HepG2 (cell line): ENCODE results near the gene CDHR1. TPM values are rescaled to one million over a fixed set of nuclear protein-coding genes. Genes with fewer than 3 reads are reported as not detected.

Source experiments
- ATAC-seq: fragments of 200-7000 bp; cut with Tn5 transposase; 3 replicates; pipeline ENCODE4 v1.9.1; 2020; ENCODE audit warnings: mild to moderate bottlenecking, moderate library complexity
- BruUV-seq: library from RNA; stranded (reverse); fragments of 400-500 nt; replicated peaks from 2 replicates; lab custom pipeline; 2021; lab: Mats Ljungman, UMichigan
- CTCF ChIA-PET: fragments of 300-600 bp; formaldehyde crosslinking; extraction: SDS; loops from one replicate; lab custom pipeline; 2021; ENCODE audit warnings: low total read pairs, inconsistent platforms, low intra/inter-chr PET ratio; lab: Yijun Ruan, JAX
- POLR2A ChIA-PET: fragments of 350-600 bp; sonication (Branson Sonifier 250); formaldehyde crosslinking; loops from one replicate; lab custom pipeline; 2020; ENCODE audit warnings: antibody characterized with exemption, inconsistent platforms; lab: Yijun Ruan, JAX
- DNase-seq: peaks from one replicate; pipeline ENCODE4 v3.0.0-alpha.2; 2015; ENCODE audit warnings: low spot score
- FAIRE-seq: peaks from 3 replicates; lab custom pipeline; 2011; peaks lifted over from hg19 to GRCh38; lab: Jason Lieb, UNC
- H2AFZ ChIP-seq: one replicate; pipeline ENCODE4 v1.6.1; 2011; ENCODE audit warnings: low read length, inconsistent platforms
- H3K27ac ChIP-seq: fragments of 300-600 bp; 3 replicates; pipeline ENCODE4 v1.8.0; 2011; ENCODE audit warnings: mixed run types, mild to moderate bottlenecking, mixed read lengths, low read length, inconsistent platforms; ENCODE audit not compliant: insufficient read depth; ENCODE audit errors: extremely low read length
- H3K27me3 ChIP-seq, 2 experiments: fragments of 200-600 bp in 1 of 2; 2 replicates in 1 of 2; 3 replicates in 1 of 2; pipeline versions ENCODE4 v1.6.0 to v1.8.0; 2011; ENCODE audit warnings: low read length in 2 of 2, mild to moderate bottlenecking in 2 of 2, moderate library complexity in 2 of 2, inconsistent platforms in 1 of 2; ENCODE audit not compliant: insufficient read depth in 2 of 2, control insufficient read depth in 1 of 2
- H3K36me3 ChIP-seq, 2 experiments: fragments of 200-600 bp in 1 of 2; replicated peaks in 1 of 2; 2 replicates in 1 of 2; 3 replicates in 1 of 2; pipeline versions ENCODE4 v1.5.1 to v1.8.0; 2011; ENCODE audit warnings: low read length in 2 of 2, inconsistent platforms in 1 of 2; ENCODE audit not compliant: insufficient read depth in 2 of 2, control insufficient read depth in 1 of 2
- H3K4me1 ChIP-seq: 2 replicates; pipeline ENCODE4 v1.5.1; 2012; ENCODE audit warnings: low read length, inconsistent platforms; ENCODE audit not compliant: insufficient read depth
- H3K4me2 ChIP-seq: 2 replicates; pipeline ENCODE4 v1.6.0; 2011; ENCODE audit warnings: low read depth, low read length, inconsistent platforms
- H3K4me3 ChIP-seq, 3 experiments: fragments of 200-600 bp in 1 of 3; sonication (generic), shearing (Covaris generic) in 1 of 3; replicated peaks in 1 of 3; 2 replicates each; pipeline ENCODE4 v1.5.1; 2011 to 2016; ENCODE audit warnings: low read length in 3 of 3, inconsistent platforms in 2 of 3, low read depth in 2 of 3, mild to moderate bottlenecking in 2 of 3, control low read depth in 1 of 3, mixed read lengths in 1 of 3; ENCODE audit not compliant: insufficient read depth in 1 of 3
- H3K79me2 ChIP-seq: one replicate; pipeline ENCODE4 v1.6.1; 2011; ENCODE audit warnings: low read length, inconsistent platforms; ENCODE audit not compliant: insufficient read depth
- H3K9ac ChIP-seq: 2 replicates; pipeline ENCODE4 v1.6.0; 2011; ENCODE audit warnings: mild to moderate bottlenecking, low read depth, low read length, inconsistent platforms; ENCODE audit not compliant: insufficient read depth
- H3K9me3 ChIP-seq: 2 replicates; pipeline ENCODE4 v1.5.1; 2012; ENCODE audit warnings: mild to moderate bottlenecking, low read length
- H4K20me1 ChIP-seq: 2 replicates; pipeline ENCODE4 v1.6.0; 2011; ENCODE audit warnings: inconsistent platforms, mild to moderate bottlenecking, low read length, moderate library complexity; ENCODE audit not compliant: insufficient read depth
- ELK4 ChIP-seq: sonication (generic); formaldehyde crosslinking; IDR thresholded peaks from 2 replicates; pipeline ENCODE4 v1.9.0; 2021; ENCODE audit warnings: missing genetic modification reagents, borderline replicate concordance
- FOSL1 ChIP-seq: sonication (generic); formaldehyde crosslinking; IDR thresholded peaks from 2 replicates; pipeline ENCODE4 v1.9.0; 2021; ENCODE audit warnings: missing genetic modification reagents, borderline replicate concordance
- FOXC1 ChIP-seq: sonication (generic); formaldehyde crosslinking; IDR thresholded peaks from 2 replicates; pipeline ENCODE4 v1.8.0; 2022; ENCODE audit warnings: mild to moderate bottlenecking, missing genetic modification reagents, borderline replicate concordance
- GABPB1 ChIP-seq: IDR thresholded peaks from 2 replicates; pipeline ENCODE4 v1.6.1; 2016; ENCODE audit warnings: mild to moderate bottlenecking, missing genetic modification reagents, moderate library complexity, missing compliant biosample characterization
- HNF4A ChIP-seq: sonication (generic); formaldehyde crosslinking; IDR thresholded peaks from 2 replicates; pipeline ENCODE4 v1.4.0; 2020; ENCODE audit warnings: missing genetic modification reagents
- HNRNPL ChIP-seq: fragments of 200-400 bp; formaldehyde crosslinking; IDR thresholded peaks from 2 replicates; pipeline ENCODE4 v1.6.1; 2017; ENCODE audit warnings: mild to moderate bottlenecking, low read depth, low read length
- IKZF1 ChIP-seq: fragments of 450-650 bp; IDR thresholded peaks from 2 replicates; pipeline ENCODE4 v1.7.1; 2016
- IRX3 ChIP-seq: sonication (generic); formaldehyde crosslinking; IDR thresholded peaks from 2 replicates; pipeline ENCODE4 v1.8.1; 2023; ENCODE audit warnings: mild to moderate bottlenecking, low read depth, missing genetic modification reagents, borderline replicate concordance
- ISX ChIP-seq: sonication (generic); formaldehyde crosslinking; conservative IDR thresholded peaks from 2 replicates; pipeline ENCODE4 v1.5.0; 2020; ENCODE audit warnings: missing genetic modification reagents
- JARID2 ChIP-seq: sonication (generic); formaldehyde crosslinking; IDR thresholded peaks from 2 replicates; pipeline ENCODE4 v1.8.1; 2023; ENCODE audit warnings: missing genetic modification reagents, inconsistent platforms; ENCODE audit not compliant: insufficient replicate concordance
- JUNB ChIP-seq: sonication (generic); formaldehyde crosslinking; IDR thresholded peaks from 2 replicates; pipeline ENCODE4 v1.8.0; 2022; ENCODE audit warnings: missing genetic modification reagents, mild to moderate bottlenecking, borderline replicate concordance
- MED13 ChIP-seq: sonication (generic); formaldehyde crosslinking; IDR thresholded peaks from 2 replicates; pipeline ENCODE4 v1.5.0; 2020; ENCODE audit warnings: missing genetic modification reagents
- MXI1 ChIP-seq: IDR thresholded peaks from 3 replicates; pipeline ENCODE4 v1.6.1; 2012; ENCODE audit warnings: low read depth, low read length, inconsistent platforms, borderline replicate concordance
- SP5 ChIP-seq: IDR thresholded peaks from 2 replicates; pipeline ENCODE4 v1.6.1; 2016; ENCODE audit warnings: low read depth, borderline replicate concordance
- ZBTB37 ChIP-seq: sonication (generic); formaldehyde crosslinking; IDR thresholded peaks from 2 replicates; pipeline ENCODE4 v1.4.0; 2020; ENCODE audit warnings: mild to moderate bottlenecking, missing genetic modification reagents
- ZFP36 ChIP-seq: fragments of 150-350 bp; IDR thresholded peaks from 2 replicates; pipeline ENCODE4 v1.6.1; 2018; ENCODE audit warnings: borderline replicate concordance, low read length, low read depth; ENCODE audit not compliant: partially characterized antibody
- ZNF234 ChIP-seq: sonication (generic); formaldehyde crosslinking; conservative IDR thresholded peaks from 2 replicates; pipeline ENCODE4 v1.5.1; 2020; ENCODE audit warnings: mild to moderate bottlenecking, missing genetic modification reagents
- ZNF33A ChIP-seq: sonication (generic); formaldehyde crosslinking; IDR thresholded peaks from 2 replicates; pipeline ENCODE4 v1.5.1; 2020; ENCODE audit warnings: missing genetic modification reagents, mild to moderate bottlenecking, moderate library complexity, borderline replicate concordance
- ZNF552 ChIP-seq: sonication (generic); formaldehyde crosslinking; IDR thresholded peaks from 2 replicates; pipeline ENCODE4 v1.9.0; 2022; ENCODE audit warnings: missing genetic modification reagents, mild to moderate bottlenecking, borderline replicate concordance
- ZNF761 ChIP-seq: sonication (generic); formaldehyde crosslinking; conservative IDR thresholded peaks from 2 replicates; pipeline ENCODE4 v1.4.0; 2020; ENCODE audit warnings: mild to moderate bottlenecking, missing genetic modification reagents
- ZNF772 ChIP-seq: sonication (generic); formaldehyde crosslinking; IDR thresholded peaks from 2 replicates; pipeline ENCODE4 v1.5.0; 2020; ENCODE audit warnings: mild to moderate bottlenecking, missing genetic modification reagents
- in situ Hi-C: cut with HindIII; loops from 2 replicates; pipeline ENCODE4 v1.10.0; 2017; ENCODE audit warnings: low pct_unique_long_range_greater_than_20kb; ENCODE audit not compliant: extremely low pct_ligation_motif_present
- intact Hi-C: fragments of 100-400 bp; cut with micrococcal nuclease; formaldehyde crosslinking; loops from one replicate; pipeline ENCODE4 v1.10.0; 2022; ENCODE audit not compliant: unreplicated experiment
- polyA plus RNA-seq, 8 experiments: library from polyadenylated mRNA; depleted of rRNA in 3 of 8; stranded (reverse) in 7 of 8; unstranded in 1 of 8; fragments of >200 nt; fragmentation: Illumina TruSeq in 4 of 8; extraction: Trizol in 4 of 8; gene quantifications; 2 replicates each; pipeline versions ENCODE4 v1.2.1 to v1.2.3, GENCODE V29; 2011 to 2016; ENCODE audit warnings: low read depth in 4 of 8, missing spikeins in 1 of 8, mixed read lengths in 1 of 8; ENCODE audit not compliant: insufficient read depth in 1 of 8
- total RNA-seq, 5 experiments: library from RNA; depleted of rRNA; stranded (reverse); fragments of >200 nt; fragmentation: Illumina TruSeq; extraction: Trizol; gene quantifications; 2 replicates each; pipeline ENCODE4 v1.2.3, GENCODE V29; 2016; ENCODE audit warnings: low read depth in 1 of 5

CDHR1 gene
- total and polyA plus RNA-seq, 2 of the 13 experiments (the other 11 are each of a cell fraction or from before 2014, with no cell fraction given) = 0.04 to 0.09 TPM

- TF ChIP-seq MXI1 (no peak), ISX (CRISPR knock-in tag) (no peak), GABPB1 (no peak), ZNF772 (CRISPR knock-in tag) (no peak), HNF4A (CRISPR knock-in tag) (no peak), IKZF1 (no peak)
Measured at GRCh38 chr10:84149854-84150253, 44.5 kb upstream of the CDHR1 start (continued).

GRCh38 chr10:84152769-84153168 is 41.6 kb upstream of the CDHR1 start:
- POLR2A ChIA-PET = no interaction called here
- no peak for DNase-seq
- in situ Hi-C loops (no loop called here), intact Hi-C loops (no loop called here)
- H3K4me1 ChIP-seq = no peaks in the 10 kb centered on the region
- no peak overlapping the region for H3K4me2 ChIP-seq
- H3K79me2 ChIP-seq = no peaks in the 10 kb centered on the region
- no peak overlapping the region for H3K4me3 ChIP-seq
- no TSS peak for BruUV-seq
- no peaks in the 10 kb centered on the region for H3K9me3 ChIP-seq
- no peak overlapping the region for H3K9ac ChIP-seq
- no peaks in the 10 kb centered on the region for H4K20me1 ChIP-seq
- H2AFZ ChIP-seq = no peak overlapping the region
- TF ChIP-seq ELK4 (CRISPR knock-in tag) (no peak), FOXC1 (no peak), SP5 (no peak), JARID2 (CRISPR knock-in tag) (no peak), ZNF552 (no peak), ZBTB37 (CRISPR knock-in tag) (no peak), MED13 (CRISPR knock-in tag) (no peak), ZNF761 (CRISPR knock-in tag) (no peak), IRX3 (CRISPR knock-in tag) (no peak), JUNB (CRISPR knock-in tag) (no peak), ZFP36 (no peak), ZNF234 (CRISPR knock-in tag) (no peak), ZNF33A (CRISPR knock-in tag) (no peak), HNRNPL (no peak), FOSL1 (no peak)
- TF ChIP-seq, all 625 proteins: peak for 0
- ATAC-seq (no peak), FAIRE-seq (no peak)
- Histone ChIP-seq H3K27me3 (no peaks in the 10 kb centered on the region), H3K36me3 (peaks cover 12 to 43% of the 10 kb centered on the region in 2 experiments; a peak in 4 of 5 replicates), H3K27ac (no peak overlapping the region)
- CTCF ChIA-PET = no interaction called here
